Measurements from ENCODE around the gene SPPL2B.

Gene SPPL2B

DNA sequence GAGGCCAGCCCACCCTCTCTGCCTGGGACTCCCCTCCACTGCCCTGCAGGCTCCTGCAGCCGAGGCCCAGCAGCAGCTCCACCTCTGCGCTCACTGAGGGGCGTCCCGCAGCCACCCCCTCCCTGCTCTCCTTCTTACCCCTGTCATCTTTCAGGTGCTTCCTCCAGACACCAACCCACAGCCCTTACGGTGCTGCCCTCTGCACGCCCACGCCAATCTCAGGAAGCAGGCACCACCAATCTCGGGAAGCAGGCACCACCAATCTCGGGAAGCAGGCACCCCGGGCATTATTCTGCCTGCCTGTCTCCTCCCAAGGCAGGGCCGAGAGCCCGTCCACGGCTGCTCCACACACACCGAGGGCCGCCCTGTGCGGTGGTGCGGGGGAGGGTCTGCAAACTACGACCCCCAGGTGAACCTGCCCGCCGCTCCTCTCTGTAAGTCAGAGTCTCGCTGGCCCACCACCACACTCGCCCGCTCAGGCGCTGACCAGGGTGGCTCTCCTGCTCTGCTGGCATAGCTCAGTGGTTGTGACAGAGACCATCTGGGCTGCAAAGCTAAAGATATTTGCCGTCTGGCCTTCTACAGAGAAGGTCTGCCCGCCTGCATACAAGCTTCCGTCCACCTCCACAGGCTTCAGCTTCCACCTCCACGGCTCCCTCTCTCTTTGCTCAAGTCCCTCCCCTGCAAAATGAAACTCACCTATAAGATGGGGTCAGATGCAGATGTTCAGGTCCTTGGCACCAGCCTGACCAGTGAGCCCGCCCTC, 3.0 kb upstream of the SPPL2B start:
- Histone ChIP-seq H3K36me3 (ENCODE audit: insufficient read depth, low read length) (no peaks in the 10 kb centered on the region), H3K4me1 (ENCODE audit: insufficient read depth, low read length) (peaks cover under 1% of the 10 kb centered on the region; the same call in 1 of the 2 replicates), H3K9ac (ENCODE audit: low read depth, low read length) (no peak overlapping the region), H3K9me3 (ENCODE audit: control insufficient read depth, insufficient read depth, low read length) (no peaks in the 10 kb centered on the region)

DNA sequence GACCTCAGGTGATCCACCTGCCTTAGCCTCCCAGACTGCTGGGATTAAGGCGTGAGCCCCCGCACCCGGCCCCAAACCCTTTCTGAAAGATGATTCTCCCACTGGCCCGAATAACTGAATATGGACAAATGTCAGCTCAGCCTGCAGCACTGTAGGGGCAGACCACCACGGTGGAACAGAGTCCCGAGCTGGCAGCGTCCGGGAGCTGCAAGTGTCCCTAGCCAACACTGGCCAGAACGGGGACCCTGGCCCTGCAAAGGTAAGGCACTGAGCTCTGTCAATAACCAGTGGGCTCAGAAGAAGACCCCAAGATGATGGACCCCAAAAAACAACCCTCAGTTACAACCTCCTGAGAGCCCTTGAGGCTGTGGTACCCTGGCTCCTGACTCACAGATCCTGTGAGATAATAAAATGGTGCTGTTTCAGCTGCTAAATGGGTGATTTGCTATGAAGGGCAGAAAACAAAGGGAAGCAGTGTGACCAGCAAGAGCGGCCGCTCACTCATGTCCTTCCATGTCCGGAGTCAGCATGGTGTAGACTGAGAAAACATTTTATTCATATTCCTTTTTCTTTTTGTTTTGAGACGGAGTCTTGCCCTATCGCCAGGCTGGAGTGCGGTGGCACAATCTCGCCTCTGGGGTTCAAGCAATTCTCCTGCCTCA, 1.7 kb upstream of the SPPL2B start:
- peaks cover 9% of the 10 kb centered on the region for H3K4me1 ChIP-seq (ENCODE audit: insufficient read depth, low read length)
- no peak overlapping the region for H3K9ac ChIP-seq (ENCODE audit: low read depth, low read length)
- no peaks in the 10 kb centered on the region for H3K36me3 ChIP-seq (ENCODE audit: insufficient read depth, low read length)

DNA sequence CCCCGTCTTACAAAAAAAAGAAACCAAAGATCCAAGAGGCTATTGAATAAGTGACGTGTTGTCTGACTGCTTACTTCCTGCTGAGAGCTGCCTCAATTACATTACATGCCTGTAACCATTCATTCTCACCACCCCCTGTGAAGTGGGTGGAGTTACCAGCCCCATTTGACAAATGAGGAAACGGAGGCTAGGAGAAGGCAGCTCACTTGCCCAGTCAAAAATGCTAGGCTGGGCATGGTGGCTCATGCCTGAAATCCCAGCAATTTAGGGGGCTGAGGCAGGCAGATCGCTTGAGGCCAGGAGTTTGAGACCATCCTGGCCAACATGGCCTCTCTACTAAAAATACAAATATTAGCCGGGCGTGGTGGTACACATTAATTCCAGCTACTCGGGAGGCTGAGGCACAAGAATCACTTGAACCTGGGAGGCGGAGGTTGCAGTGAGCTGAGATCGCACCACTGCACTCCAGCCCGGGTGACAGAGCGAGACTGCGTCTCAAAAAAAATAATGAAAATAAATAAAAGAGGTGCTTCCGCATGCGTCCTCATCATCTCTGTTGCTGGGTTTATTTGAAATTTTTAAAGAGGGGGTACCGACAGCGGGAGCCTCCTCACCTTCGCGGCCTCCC, 597 bp upstream of the SPPL2B start:
- Histone ChIP-seq H3K4me1 (ENCODE audit: insufficient read depth, low read length) (peaks cover 9% of the 10 kb centered on the region), H3K36me3 (ENCODE audit: insufficient read depth, low read length) (no peaks in the 10 kb centered on the region), H3K9me3 (ENCODE audit: control insufficient read depth, insufficient read depth, low read length) (no peaks in the 10 kb centered on the region), H3K9ac (ENCODE audit: low read depth, low read length) (peak overlapping the region; percentile 98)

More for the DNA sequence above, 1.7 kb upstream of the SPPL2B start:
- no peaks in the 10 kb centered on the region for H3K9me3 ChIP-seq (ENCODE audit: control insufficient read depth, insufficient read depth, low read length)

DNA sequence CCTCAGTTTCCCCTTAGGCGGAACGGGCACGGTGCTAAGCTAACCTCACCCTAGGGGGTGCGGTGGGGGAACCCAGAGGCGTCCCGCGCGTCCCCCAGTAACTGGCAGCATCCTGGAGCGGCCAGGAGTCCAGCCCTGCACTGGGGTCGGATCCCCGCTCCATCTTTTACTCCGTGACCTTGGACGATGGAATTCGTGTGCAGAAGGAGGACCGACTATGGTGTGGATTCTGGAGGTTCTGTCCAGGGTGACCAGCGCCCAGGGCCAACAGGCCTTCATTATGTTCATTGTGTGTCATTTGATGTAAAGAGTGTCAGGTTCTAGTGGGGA, 630 bp downstream of the SPPL2B start:
- Histone ChIP-seq H3K36me3 (ENCODE audit: insufficient read depth, low read length) (no peaks in the 10 kb centered on the region), H3K9ac (ENCODE audit: low read depth, low read length) (peak overlapping the region; percentile 98), H3K4me1 (ENCODE audit: insufficient read depth, low read length) (peaks cover 9% of the 10 kb centered on the region), H3K9me3 (ENCODE audit: control insufficient read depth, insufficient read depth, low read length) (no peaks in the 10 kb centered on the region)

DNA sequence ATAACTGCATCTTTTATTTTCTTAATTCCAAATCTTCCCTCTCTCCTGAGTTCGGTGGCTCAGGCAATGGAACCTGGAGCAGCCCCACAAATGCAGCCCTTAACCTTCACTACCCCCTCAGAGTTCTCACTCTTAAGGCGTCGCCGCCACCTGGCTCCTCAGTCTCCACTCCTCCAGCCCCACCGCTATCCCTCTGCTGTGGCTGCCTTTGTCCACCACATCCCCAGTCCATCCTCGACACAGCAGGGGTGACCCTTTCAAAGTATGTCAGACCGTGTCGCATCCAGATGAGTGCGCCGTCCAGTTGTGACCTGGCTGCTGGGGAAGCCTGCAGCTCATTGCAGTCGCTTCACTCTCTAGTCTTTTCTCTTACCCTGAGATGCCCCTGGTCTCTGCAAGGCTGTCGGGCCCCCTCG, 1.0 kb downstream of the SPPL2B start:
- no peaks in the 10 kb centered on the region for H3K9me3 ChIP-seq (ENCODE audit: control insufficient read depth, insufficient read depth, low read length)
- no peaks in the 10 kb centered on the region for H3K36me3 ChIP-seq (ENCODE audit: insufficient read depth, low read length)
- H3K9ac ChIP-seq (ENCODE audit: low read depth, low read length) = peak overlapping the region; percentile 98; the same call in 1 of the 2 replicates
- peaks cover 9% of the 10 kb centered on the region for H3K4me1 ChIP-seq (ENCODE audit: insufficient read depth, low read length)

DNA sequence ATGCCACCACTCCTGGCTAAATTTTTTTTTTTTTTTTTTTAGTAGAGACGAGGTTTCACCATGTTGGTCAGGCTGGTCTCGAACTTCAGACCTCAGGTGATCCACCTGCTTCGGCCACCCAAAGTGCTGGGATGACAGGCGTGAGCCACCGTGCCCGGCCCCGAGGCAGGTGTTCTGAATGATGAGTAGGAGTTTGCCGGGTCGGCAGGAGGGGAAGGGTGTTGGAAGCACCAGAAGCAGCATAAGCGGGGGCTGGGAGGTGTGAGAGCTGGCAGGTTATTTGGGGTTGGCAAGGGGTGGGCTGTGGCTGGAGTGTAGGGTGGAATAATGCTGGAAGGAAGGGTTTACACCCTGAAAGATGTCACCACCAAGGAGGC, 1.8 kb downstream of the SPPL2B start:
- Histone ChIP-seq H3K4me1 (ENCODE audit: insufficient read depth, low read length) (peaks cover 9% of the 10 kb centered on the region), H3K36me3 (ENCODE audit: insufficient read depth, low read length) (no peaks in the 10 kb centered on the region), H3K9me3 (ENCODE audit: control insufficient read depth, insufficient read depth, low read length) (no peaks in the 10 kb centered on the region; the same call in 1 of the 2 replicates), H3K9ac (ENCODE audit: low read depth, low read length) (no peak overlapping the region)

DNA sequence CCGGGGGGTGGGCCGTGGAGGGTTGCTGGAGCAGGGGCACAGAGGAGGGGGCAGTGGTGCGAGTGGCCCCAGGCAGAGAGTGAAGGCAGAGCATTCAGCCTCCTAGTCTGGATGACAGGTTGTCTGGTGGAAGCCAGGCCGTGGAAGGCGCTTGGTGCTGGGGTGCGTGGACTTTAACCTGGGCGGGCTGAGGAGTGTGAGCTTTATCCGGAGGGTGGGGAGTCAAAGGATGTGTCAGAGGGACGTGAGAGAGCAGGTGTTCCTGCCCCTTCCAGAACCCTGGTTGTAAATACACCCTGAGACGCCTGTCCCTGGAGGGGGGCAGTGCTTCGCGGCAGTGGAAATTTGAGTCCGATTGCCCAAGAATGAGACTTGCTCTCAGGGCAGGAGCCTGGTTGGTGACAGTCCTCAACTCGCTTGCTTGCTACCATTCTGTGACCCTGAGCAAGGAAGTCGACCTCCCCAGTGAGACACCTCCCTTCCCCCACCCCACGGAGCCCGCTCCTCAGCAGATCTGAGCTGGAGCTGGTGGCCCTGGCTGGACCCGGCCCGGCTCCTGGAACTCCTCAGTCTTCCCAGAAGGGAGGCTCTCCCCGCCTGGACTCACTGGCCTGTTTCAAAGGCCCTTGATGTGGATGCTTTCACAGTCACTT, 2.3 kb downstream of the SPPL2B start:
- no peaks in the 10 kb centered on the region for H3K36me3 ChIP-seq (ENCODE audit: insufficient read depth, low read length)
- H3K9ac ChIP-seq (ENCODE audit: low read depth, low read length) = no peak overlapping the region
- H3K4me1 ChIP-seq (ENCODE audit: insufficient read depth, low read length) = peaks cover 9% of the 10 kb centered on the region
- H3K9me3 ChIP-seq (ENCODE audit: control insufficient read depth, insufficient read depth, low read length) = no peaks in the 10 kb centered on the region; the same call in 1 of the 2 replicates

DNA sequence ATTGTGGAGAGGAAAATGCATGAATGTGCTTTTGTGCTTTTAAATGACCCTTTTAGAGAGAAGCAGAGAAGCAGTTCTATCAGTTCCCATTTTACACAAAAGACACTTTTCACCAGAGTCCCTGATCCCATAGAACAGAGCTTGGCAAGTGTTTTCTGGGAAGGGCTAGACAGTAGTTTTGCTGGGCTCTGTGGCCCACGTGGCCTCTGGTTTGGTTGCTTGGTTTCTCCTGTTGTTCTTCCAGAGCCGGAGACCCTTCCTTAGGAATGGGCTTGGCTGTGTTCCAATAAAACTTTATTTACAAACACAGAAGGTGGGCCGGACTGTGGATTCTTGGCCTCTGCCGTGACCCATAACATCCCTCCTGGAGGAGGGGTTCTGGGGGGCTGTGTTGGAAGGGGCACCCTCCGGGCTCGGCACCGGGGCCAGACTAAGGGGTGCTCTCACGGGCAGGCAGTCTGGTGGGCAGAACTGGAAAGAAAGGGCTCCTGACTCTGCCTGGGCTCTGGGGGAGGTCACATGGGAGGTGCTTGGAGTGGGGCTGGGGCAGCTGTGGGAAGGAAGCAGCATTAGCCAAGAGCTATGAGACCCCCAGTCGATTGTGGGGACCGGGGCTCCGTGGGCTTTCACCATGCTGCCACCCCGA, 3.2 kb downstream of the SPPL2B start:
- H3K4me1 ChIP-seq (ENCODE audit: insufficient read depth, low read length) = peaks cover 9% of the 10 kb centered on the region
- H3K9me3 ChIP-seq (ENCODE audit: control insufficient read depth, insufficient read depth, low read length) = no peaks in the 10 kb centered on the region; the same call in 1 of the 2 replicates
- H3K36me3 ChIP-seq (ENCODE audit: insufficient read depth, low read length) = no peaks in the 10 kb centered on the region
- H3K9ac ChIP-seq (ENCODE audit: low read depth, low read length) = no peak overlapping the region

DNA sequence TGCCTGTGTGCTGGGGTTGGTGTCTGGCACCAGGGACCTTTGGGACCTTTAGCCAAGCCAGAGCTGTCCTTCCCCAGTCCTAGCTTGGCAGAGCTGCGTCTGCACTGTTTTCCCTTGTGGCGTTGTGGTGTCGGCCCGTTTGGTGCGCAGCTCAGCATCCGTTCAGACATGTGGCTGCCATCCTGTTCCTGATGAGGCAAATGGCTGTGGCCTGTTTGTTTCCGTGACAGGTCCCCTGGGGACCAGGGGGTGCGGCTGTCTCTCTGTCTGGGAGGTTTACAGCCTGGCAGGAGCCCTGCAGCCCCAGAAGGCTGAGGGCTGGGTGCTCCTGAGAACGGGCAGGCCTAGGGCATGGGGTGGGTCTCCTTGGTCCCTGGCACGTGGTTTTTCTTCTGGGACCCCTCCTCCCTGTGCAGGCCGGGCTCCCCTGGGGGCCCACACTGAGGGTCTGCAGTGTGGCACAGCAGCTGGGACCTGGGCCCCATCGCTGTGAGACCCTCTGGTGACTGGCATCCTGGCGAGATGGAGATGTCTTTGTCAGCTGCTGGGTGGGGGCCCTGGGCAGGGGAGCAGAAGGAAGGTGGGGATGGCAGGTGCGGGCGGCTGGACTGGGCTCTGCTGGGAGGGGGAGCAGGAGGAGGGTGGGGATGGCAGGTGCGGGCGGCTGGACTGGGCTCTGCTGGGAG, 4.0 kb downstream of the SPPL2B start:
- H3K9ac ChIP-seq (ENCODE audit: low read depth, low read length) = no peak overlapping the region
- H3K9me3 ChIP-seq (ENCODE audit: control insufficient read depth, insufficient read depth, low read length) = no peaks in the 10 kb centered on the region; the same call in 1 of the 2 replicates
- H3K36me3 ChIP-seq (ENCODE audit: insufficient read depth, low read length) = no peaks in the 10 kb centered on the region
- peaks cover 9% of the 10 kb centered on the region for H3K4me1 ChIP-seq (ENCODE audit: insufficient read depth, low read length)

DNA sequence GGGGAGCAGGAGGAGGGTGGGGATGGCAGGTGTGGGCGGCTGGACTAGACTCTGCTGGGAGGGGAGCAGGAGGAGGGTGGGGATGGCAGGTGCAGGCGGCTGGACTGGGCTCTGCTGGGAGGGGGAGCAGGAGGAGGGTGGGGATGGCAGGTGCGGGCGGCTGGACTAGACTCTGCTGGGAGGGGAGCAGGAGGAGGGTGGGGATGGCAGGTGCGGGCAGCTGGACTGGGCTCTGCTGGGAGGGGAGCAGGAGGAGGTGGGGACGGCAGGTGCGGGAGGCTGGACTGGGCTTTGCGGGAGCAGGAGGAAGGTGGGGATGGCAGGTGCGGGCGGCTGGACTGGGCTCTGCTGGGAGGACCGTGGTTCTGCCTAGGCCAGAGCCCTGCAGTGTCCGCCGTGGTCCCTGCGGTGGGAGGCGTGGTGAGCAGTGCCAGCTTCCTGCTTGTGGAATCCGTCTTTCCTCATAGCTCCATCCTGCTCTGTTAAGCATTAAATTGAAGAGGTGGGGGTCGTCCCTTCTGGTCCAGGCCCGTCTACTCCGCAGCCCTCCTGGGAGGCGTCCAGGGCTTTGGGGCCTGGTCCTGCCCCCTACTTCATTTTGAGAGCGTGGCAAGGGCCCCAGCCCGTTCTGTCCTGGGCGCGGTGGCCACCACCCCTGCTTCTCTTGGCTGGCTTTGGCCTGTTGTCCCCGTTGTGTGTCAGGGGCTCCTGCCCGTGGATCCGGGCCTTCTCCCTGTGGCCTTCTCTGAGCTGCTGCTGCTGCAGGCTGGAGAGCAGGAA, 4.7 kb downstream of the SPPL2B start:
- H3K36me3 ChIP-seq (ENCODE audit: insufficient read depth, low read length) = no peaks in the 10 kb centered on the region
- no peaks in the 10 kb centered on the region; the same call in 1 of the 2 replicates for H3K9me3 ChIP-seq (ENCODE audit: control insufficient read depth, insufficient read depth, low read length)
- H3K4me1 ChIP-seq (ENCODE audit: insufficient read depth, low read length) = peaks cover 9% of the 10 kb centered on the region
- no peak overlapping the region for H3K9ac ChIP-seq (ENCODE audit: low read depth, low read length)

DNA sequence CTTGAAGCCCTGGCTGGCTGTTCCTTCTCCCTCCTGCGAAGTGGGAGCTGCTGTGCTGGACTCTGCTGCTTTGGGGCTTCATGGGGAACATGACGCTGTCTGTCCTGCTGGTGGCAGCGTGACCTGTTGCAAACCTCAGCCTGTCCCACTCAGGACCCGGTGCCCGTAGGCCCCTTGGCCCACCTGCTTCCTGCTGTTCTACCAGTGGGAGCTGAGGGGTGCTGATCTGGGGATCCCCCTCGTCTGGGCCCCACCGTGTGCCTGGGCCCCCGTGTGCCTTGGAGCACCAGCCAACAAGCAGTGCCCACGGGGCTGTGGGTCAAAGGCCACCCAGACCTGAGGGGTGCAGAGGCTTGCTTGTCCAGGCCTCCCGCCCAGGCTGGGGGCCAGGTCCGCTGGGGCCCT, 5.3 kb downstream of the SPPL2B start:
- Histone ChIP-seq H3K36me3 (ENCODE audit: insufficient read depth, low read length) (no peaks in the 10 kb centered on the region), H3K9ac (ENCODE audit: low read depth, low read length) (no peak overlapping the region), H3K4me1 (ENCODE audit: insufficient read depth, low read length) (peaks cover 9% of the 10 kb centered on the region), H3K9me3 (ENCODE audit: control insufficient read depth, insufficient read depth, low read length) (no peaks in the 10 kb centered on the region; the same call in 1 of the 2 replicates)

DNA sequence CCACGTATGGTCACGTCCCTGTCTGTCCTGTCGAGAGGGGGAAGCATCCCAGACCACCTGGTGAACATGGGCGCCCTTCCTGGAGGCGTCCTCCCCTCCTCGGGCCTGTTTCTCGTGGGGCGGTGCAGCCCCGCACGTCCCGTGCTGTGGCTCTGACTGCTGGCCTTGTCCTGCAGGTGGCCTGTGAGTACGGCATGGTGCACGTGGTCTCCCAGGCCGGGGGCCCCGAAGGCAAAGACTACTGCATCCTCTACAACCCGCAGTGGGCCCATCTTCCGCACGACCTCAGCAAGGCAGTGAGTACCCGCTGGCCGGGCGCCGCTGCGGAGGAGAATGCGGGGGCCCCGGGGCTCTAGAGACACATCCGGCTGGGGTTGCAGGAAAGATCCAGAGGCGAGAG, 5.9 kb downstream of the SPPL2B start:
- H3K4me1 ChIP-seq (ENCODE audit: insufficient read depth, low read length) = peaks cover 9% of the 10 kb centered on the region
- H3K9ac ChIP-seq (ENCODE audit: low read depth, low read length) = no peak overlapping the region
- no peaks in the 10 kb centered on the region; the same call in 1 of the 2 replicates for H3K9me3 ChIP-seq (ENCODE audit: control insufficient read depth, insufficient read depth, low read length)
- no peaks in the 10 kb centered on the region for H3K36me3 ChIP-seq (ENCODE audit: insufficient read depth, low read length)
